Stimulated activated CD4-positive, alpha-beta T cell treated with anti-CD3 and anti-CD28 coated beads, Interleukin-2, amount 100 ng/mL, for 4 hours (primary cell): ENCODE data around the gene CENPW.

ENCODE experiments used
- DNase-seq: peaks from one replicate; pipeline ENCODE4 v3.0.0-alpha.2; 2020; ENCODE audit warnings: low read depth

CENPW gene

DNA sequence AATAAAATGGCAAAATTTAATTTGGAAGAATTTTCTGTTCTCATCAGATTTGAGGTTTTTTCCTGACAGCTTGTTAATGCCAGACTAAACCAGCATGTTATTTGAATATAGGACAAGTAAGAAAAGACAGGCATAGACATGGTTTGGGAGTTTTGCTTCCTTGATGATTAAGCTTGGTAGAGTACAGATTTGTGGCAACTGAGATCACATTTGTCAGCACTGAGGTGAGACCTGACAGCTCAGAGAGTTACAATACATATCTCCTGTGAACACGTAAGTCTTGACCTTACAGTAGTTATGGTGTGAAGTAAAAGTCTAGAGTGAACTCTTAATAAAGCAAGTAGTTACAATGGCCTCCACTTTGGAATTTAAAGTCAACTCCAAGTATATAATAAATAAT lies 34.5 kb downstream of the CENPW start:
- no peak for DNase-seq

- no peak for DNase-seq
Measured at GRCh38 chr6:126376682-126377081, 36.8 kb downstream of the CENPW start.

DNA sequence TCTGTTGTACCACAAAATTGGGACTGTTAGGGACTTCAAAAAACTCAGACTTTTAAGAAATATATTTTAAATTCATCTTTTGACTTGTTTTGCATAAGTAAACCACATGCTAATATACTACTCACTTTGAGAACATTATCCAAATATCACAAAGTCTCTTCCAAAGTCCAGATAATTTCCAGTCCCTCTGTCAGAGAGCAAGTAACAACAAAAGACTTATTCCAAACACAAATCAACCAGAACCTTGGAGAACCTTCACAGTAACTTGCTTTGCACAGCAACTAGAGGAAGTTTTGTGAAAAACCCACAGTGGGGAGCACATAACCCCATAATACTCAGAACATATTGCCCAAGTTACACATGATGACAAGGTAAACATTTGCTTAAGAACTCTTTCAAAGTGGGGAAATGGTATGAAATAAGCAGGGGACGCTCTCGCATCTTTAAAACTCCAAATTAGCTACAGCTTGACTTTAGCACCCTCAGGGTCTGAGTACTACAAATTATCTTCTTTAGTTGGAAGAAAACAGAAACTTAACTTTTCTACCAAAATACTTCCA lies 37.8 kb downstream of the CENPW start:
- DNase-seq: no peak

GRCh38 chr6:126380072-126380583 lies 40.2 kb downstream of the CENPW start:
- DNase-seq: no peak

- DNase-seq: no peak
Measured at GRCh38 chr6:126381498-126381897, 41.6 kb downstream of the CENPW start.

DNA sequence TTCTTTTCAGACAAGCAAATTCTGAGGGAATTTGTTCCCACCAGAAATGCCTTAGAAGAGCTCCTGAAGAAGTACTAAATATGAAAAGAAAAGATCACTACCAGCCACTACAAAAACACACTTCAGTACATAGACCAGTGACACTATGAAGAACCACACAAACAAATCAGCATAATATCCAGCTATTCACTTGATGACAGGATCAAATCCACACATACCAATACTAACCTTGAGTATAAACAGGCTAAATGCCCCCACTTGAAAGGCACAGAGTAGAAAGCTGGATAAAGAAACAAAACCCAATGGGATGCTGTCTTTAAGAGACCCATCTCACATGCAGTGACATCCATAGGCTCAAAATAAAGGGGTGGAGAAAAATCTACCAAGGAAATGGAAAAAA lies 43.3 kb downstream of the CENPW start:
- DNase-seq: no peak

GRCh38 chr6:126385536-126385935 lies 45.6 kb downstream of the CENPW start:
- DNase-seq: no peak

DNA sequence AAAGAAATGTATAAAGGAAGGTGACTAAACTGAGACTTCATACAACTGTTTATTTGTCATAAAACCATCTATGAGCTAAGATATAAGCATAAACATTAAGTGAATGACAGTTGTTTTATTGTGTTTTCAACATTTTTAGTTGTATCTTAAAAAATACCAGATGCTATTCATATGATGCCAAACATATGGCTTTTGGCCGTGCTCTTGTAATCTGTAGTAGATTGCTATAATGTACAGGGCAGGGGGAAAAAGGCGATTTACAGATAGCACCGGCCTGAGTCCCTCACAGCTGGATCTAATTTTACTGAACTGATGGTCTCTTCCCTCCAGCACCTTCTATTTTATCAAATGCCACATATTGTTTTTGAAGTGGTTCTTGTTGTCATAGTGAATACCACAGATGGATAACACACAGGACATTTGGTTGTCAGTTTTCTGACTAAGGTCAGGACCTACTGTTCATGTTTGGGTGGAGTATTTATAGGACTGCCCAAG lies 48.2 kb downstream of the CENPW start:
- no peak for DNase-seq

DNA sequence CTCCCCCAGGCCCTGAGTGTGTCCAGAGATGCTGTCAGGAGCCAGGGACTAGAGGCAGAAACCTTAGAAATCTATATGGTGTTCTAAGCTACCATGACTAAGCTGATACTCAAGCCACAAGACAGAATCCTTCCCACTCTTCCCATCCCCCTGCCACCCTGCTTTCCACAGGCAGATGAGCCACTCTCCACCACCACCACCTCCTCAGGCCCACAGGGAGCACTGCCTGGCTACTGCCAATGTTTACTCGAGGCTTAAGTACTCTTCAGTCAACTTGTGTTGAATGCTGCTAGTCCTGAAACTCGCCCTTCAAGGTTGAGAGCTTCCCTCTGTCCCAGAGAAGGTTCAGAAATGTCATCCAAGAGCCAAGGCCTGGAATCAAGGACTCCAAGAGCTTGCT lies 56.2 kb downstream of the CENPW start:
- no peak for DNase-seq
